DMS79 treated with DMSO at 0.1 percent for 48 hours (cell line): ENCODE data around the gene MAML2.

ENCODE experiments used
- DNase-seq: peaks from one replicate; lab custom pipeline; 2025; lab: John Stamatoyannopoulos, UW

MAML2 gene

GRCh38 chr11:96067160-96067559 is 275.8 kb downstream of the MAML2 start:
- DNase-seq: no peak

- DNase-seq: no peak
These were observed 277.6 kb downstream of the MAML2 start for GRCh38 chr11:96065379-96065778.

GRCh38 chr11:96063886-96064285 is 279.1 kb downstream of the MAML2 start:
- DNase-seq: no peak

GRCh38 chr11:96063053-96063452 is 279.9 kb downstream of the MAML2 start:
- no peak for DNase-seq

- DNase-seq: no peak
These were observed 280.9 kb downstream of the MAML2 start for GRCh38 chr11:96062134-96062533.

GRCh38 chr11:96061730-96062129 is 281.3 kb downstream of the MAML2 start:
- DNase-seq: no peak

GRCh38 chr11:96061069-96061468 is 281.9 kb downstream of the MAML2 start:
- DNase-seq: no peak

- no peak for DNase-seq
These were observed 285.5 kb downstream of the MAML2 start for GRCh38 chr11:96057502-96057901.

- DNase-seq: no peak
These were observed 286.4 kb downstream of the MAML2 start for GRCh38 chr11:96056576-96056975.

- no peak for DNase-seq
These were observed 287.1 kb downstream of the MAML2 start for GRCh38 chr11:96055706-96056387.

GRCh38 chr11:96054870-96055705 is 287.9 kb downstream of the MAML2 start:
- peak; percentile 54 for DNase-seq

- DNase-seq: no peak
These were observed 289.9 kb downstream of the MAML2 start for GRCh38 chr11:96052921-96053651.

GRCh38 chr11:96051820-96052219 is 291.2 kb downstream of the MAML2 start:
- DNase-seq: no peak

- no peak for DNase-seq
These were observed 292.4 kb downstream of the MAML2 start for GRCh38 chr11:96050435-96051182.

- DNase-seq: no peak
These were observed 293.6 kb downstream of the MAML2 start for GRCh38 chr11:96049426-96049825.

- no peak for DNase-seq
These were observed 297.2 kb downstream of the MAML2 start for GRCh38 chr11:96045622-96046456.

- DNase-seq: no peak
These were observed 298.2 kb downstream of the MAML2 start for GRCh38 chr11:96044747-96045146.

- no peak for DNase-seq
These were observed 298.7 kb downstream of the MAML2 start for GRCh38 chr11:96044311-96044710.

GRCh38 chr11:96043291-96043690 is 299.7 kb downstream of the MAML2 start:
- DNase-seq: no peak

GRCh38 chr11:96038046-96038445 is 304.9 kb downstream of the MAML2 start:
- DNase-seq: peak; percentile 38

GRCh38 chr11:96037405-96037949 is 305.5 kb downstream of the MAML2 start:
- DNase-seq: peak; percentile 89
